AG10803 (cell line): ENCODE measurements around the gene POLH.
"Not testable (repeated sequence)": the region's sequence is repeated elsewhere in the genome, so short reads cannot be mapped to it uniquely, and the experiment has no call there.

Experiments used
- DNase-seq: peaks from one replicate; pipeline ENCODE4 v3.0.0; 2010; ENCODE audit warnings: low read depth
- H3K4me3 ChIP-seq: 2 replicates; pipeline ENCODE4 v1.5.1; 2011; ENCODE audit warnings: mild to moderate bottlenecking, low read length, control low read depth
- TF ChIP-seq, protein P1 (sequence below): conservative IDR thresholded peaks from 2 replicates; pipeline ENCODE4 v1.5.1; 2011; ENCODE audit warnings: mild to moderate bottlenecking, low read length, control low read depth, inconsistent platforms

The POLH gene

DNA sequence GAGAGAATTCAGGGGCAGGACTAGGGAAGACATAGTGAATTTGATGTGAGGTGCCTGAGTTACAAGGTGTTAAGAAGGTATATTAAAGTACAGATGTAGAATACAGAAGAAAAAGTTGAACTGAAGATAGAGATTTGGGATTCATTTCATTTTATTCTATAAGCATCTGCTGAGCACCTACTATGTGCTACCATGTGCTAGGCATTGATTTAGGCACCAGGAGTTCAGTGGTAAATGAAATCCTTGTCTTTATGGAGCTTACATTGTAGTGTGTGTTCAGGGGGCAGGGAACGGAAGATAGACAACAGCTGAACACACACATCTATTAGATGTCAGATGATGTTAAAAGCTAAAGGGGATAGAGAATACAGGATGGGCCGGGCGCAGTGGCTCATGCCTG lies 71.6 kb downstream of the POLH start:
- no peak for DNase-seq
- TF ChIP-seq, protein P1, sequence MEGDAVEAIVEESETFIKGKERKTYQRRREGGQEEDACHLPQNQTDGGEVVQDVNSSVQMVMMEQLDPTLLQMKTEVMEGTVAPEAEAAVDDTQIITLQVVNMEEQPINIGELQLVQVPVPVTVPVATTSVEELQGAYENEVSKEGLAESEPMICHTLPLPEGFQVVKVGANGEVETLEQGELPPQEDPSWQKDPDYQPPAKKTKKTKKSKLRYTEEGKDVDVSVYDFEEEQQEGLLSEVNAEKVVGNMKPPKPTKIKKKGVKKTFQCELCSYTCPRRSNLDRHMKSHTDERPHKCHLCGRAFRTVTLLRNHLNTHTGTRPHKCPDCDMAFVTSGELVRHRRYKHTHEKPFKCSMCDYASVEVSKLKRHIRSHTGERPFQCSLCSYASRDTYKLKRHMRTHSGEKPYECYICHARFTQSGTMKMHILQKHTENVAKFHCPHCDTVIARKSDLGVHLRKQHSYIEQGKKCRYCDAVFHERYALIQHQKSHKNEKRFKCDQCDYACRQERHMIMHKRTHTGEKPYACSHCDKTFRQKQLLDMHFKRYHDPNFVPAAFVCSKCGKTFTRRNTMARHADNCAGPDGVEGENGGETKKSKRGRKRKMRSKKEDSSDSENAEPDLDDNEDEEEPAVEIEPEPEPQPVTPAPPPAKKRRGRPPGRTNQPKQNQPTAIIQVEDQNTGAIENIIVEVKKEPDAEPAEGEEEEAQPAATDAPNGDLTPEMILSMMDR, result no peak
- no peak overlapping the region for H3K4me3 ChIP-seq

DNA sequence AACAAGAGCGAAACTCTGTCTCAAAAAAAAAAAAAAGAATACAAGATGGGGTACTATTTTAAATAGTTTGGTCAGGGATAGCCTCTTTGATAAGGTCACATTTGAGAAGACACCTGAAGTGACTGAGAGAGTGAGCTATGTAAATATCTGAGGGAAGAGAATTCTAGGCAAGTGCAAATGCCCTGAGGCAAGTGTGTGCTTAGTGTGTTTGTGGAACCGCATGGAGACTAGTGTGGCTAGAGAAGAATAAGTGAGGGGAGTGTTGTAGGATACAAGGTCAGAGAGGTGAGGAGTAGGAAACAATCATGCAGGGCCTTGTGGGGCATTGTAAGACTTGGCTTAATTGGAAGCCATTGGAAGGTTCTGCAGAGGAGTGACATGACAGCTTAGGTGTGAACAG lies 72.3 kb downstream of the POLH start:
- DNase-seq, result no peak
- TF ChIP-seq, protein P1, result no peak
- H3K4me3 ChIP-seq, result no peak overlapping the region

DNA sequence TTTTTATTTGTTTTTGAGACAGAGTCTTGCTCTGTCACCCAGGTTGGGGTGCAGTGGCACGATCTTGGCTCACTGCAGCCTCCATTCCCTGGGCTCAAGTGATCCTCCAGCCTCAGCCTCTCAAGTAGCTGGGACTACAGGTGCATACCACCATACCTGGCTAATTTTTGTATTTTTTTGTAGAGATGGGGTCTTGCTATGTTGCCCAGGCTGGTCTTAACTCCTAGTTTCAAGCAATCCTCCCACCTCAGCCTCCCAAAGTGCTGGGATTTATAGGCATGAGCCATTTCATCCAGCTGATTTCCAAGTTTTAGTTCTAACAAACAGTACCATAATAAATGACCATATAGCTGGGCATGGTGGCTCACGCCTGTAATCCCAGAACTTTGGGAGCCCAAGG lies 76.8 kb downstream of the POLH start:
- not testable (repeated sequence) for H3K4me3 ChIP-seq, DNase-seq

DNA sequence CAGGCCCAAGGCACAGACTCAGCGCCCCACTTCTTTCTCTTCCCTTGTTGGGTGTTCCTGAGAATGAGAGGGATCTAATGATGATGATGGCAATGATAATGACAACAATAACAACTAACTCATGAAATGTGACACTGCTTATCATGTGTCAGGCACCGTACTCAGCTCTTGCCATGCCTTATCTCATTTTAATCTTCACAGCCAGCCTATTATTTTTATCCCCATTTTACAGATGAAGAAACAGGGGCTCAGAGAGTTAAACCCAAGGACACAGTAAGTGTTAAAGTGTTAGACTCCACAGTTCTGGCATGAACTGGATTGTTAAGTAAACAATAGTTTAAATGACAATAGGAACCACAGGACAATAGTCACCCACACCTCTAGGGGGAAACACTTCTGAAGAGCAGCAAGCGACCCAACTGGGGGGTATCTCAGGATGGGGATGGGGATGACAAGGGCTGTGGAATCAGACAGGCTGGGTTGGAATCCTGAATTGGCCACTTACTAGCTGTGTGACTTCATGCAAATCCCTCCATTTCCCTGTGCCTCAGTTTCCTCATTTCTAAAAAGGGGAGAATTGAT lies 81.3 kb downstream of the POLH start:
- DNase-seq, result no peak
- H3K4me3 ChIP-seq, result no peak overlapping the region
- TF ChIP-seq, protein P1, result no peak

DNA sequence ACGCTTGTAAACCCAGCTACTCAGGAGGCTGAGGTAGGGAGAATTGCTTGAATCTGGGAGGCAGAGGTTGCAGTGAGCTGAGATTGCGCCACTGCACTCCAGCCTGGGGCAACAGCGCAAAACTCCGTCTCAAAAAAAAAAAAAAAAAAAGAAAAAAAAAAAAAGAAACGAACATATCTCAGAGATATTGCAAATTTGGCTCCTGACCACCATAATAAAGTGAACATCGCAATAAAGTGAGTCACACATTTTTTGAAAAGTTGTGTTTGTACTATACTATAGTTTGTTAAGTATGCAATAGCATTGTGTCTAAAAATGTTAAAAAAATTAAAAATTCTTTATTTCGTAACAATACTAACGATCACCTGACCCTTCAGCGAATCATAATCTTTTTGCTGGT lies 82.2 kb downstream of the POLH start:
- no peak for DNase-seq
- no peak overlapping the region for H3K4me3 ChIP-seq
- TF ChIP-seq, protein P1, result no peak

DNA sequence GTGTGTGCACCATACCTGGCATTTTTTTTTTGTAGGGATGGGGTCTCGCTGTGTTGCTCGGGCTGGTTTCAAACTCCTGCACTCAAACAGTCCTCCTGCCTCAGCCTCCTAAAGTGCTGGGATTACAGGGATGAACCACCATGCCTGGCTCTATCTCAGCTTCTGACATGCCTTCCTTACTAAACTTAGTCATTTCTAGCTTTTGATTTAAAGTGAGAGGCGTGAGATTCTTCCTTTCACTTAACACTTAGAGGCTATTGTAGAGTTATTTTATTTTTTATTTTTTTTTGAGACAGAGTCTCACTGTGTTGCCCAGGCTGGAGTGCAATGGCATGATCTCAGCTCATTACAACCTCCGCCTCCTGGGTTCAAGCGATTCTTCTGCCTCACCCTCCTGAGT lies 87.0 kb downstream of the POLH start:
- H3K4me3 ChIP-seq, DNase-seq: not testable (repeated sequence)
